ENCODE measurements around the gene MDH1. TPM values are rescaled to one million over a fixed set of nuclear protein-coding genes. Genes with fewer than 3 reads are reported as not detected.

The MDH1 gene
- total RNA-seq, 4 donors from 2014 or later, result 214 to 522 (median 291) TPM

DNA sequence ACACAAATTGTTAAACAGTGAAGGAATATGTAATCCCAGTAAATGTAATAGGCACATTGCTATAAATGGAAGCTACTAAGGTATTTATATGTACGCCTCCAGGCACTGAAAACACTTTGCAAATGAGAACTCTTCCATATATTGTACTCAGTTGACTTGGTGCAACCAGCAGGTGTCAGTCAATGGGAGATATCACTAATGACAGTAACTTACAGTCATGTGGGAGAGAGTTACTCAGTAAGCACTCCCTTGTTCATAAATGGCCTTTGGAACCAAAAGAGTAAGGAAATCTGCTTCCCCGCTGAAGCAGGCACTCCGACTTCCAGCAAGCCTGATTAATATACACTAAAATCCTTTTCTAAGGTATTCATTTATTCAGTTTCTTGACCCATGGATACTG is 5.9 kb downstream of the MDH1 start:
- TF ChIP-seq, protein P1, sequence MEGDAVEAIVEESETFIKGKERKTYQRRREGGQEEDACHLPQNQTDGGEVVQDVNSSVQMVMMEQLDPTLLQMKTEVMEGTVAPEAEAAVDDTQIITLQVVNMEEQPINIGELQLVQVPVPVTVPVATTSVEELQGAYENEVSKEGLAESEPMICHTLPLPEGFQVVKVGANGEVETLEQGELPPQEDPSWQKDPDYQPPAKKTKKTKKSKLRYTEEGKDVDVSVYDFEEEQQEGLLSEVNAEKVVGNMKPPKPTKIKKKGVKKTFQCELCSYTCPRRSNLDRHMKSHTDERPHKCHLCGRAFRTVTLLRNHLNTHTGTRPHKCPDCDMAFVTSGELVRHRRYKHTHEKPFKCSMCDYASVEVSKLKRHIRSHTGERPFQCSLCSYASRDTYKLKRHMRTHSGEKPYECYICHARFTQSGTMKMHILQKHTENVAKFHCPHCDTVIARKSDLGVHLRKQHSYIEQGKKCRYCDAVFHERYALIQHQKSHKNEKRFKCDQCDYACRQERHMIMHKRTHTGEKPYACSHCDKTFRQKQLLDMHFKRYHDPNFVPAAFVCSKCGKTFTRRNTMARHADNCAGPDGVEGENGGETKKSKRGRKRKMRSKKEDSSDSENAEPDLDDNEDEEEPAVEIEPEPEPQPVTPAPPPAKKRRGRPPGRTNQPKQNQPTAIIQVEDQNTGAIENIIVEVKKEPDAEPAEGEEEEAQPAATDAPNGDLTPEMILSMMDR (IDR thresholded peaks at IDR 0.05; ENCODE audit: low read depth), result no peak

- TF ChIP-seq, protein P1 (IDR thresholded peaks at IDR 0.05; ENCODE audit: low read depth), result no peak
These were observed 7.7 kb downstream of the MDH1 start for GRCh38 chr2:63596401-63596883.

GRCh38 chr2:63598981-63599380 is 10.2 kb downstream of the MDH1 start:
- TF ChIP-seq, protein P1 (IDR thresholded peaks at IDR 0.05; ENCODE audit: low read depth), result no peak

DNA sequence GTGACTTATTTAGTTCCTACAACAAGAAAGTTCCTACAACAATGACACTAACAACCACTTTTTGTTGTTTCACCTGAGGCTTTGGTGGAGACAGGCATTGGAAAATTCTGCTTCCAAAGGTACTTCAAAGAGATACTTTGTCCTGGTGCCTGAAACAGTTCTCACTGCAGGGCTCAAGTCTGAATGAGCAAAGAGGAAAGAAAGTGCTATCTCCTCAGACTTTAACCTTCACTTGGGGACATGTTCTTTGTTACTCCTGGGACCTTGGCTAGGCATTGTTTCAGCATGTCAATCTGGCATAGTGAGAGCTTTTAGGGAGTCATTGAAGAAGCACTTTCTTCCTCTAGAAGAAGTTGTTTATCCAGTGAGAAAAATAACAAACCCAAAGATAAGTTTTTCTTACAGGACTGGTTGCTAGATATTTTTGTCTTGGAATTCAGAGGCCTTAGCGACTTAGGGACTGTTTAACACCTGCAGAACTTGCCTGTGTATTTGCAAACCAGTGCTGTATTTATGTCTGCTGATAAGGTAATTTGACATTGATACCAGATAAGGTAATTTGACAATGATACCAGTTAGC is 12.2 kb downstream of the MDH1 start:
- TF ChIP-seq, protein P1 (IDR thresholded peaks at IDR 0.05; ENCODE audit: low read depth), result no peak

- TF ChIP-seq, protein P1 (IDR thresholded peaks at IDR 0.05; ENCODE audit: low read depth), result no peak
These were observed 15.9 kb downstream of the MDH1 start for GRCh38 chr2:63604666-63605065.

DNA sequence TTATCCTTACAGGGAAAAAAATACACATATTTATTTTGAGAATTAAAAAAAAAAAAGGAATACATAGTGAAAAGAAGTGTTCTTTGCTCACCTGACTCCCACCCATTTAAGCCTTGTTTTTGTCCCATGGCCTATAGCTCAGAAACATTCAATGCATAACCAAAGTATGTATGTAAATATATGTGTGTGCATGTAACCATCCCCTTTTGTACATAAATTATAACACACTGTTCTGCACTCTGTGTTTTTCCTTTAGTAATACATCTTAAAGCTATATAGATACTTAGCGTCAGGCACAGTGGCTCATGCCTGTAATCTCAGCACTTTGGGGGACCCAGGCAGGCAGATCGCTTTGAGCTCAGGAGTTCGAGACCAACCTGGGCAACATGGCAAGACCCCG is 21.8 kb downstream of the MDH1 start:
- TF ChIP-seq, protein P1 (IDR thresholded peaks at IDR 0.05; ENCODE audit: low read depth), result no peak

DNA sequence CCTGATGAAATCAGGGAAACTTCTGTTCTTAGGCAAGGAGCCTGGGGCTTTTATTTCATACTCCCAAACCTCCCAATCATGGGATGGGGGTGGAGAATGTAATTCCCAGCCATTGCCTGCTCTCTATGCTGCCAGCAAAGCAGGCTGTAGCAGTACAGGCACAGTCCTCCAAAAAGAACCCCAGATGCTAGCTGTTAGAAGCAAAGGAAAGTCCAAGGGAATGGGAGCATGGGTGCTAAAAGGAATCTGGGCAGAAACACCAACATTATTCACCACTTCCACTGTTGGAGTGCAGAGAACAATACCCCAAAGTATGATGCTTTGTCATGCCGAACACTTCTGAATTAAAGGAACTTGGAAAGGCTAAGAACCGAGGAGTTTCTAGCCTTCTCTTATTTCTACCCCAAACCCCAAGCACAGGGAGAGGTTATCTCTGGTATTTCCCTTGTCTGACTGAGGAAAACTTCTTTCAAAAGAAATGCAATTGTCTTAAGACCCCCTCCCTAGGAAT is 24.7 kb downstream of the MDH1 start:
- TF ChIP-seq, protein P1 (IDR thresholded peaks at IDR 0.05; ENCODE audit: low read depth), result no peak

All from subcutaneous adipose tissue (tissue), 4 donors.